Measurements from ENCODE around the gene TMEM106B. TPM values are rescaled to one million over a fixed set of nuclear protein-coding genes. Genes with fewer than 3 reads are reported as not detected.
"Not testable (repeated sequence)": the region's sequence is repeated elsewhere in the genome, so short reads cannot be mapped to it uniquely, and the experiment has no call there.

Gene TMEM106B
- total RNA-seq, 1 donor from 2014 or later: 19.4 TPM

DNA sequence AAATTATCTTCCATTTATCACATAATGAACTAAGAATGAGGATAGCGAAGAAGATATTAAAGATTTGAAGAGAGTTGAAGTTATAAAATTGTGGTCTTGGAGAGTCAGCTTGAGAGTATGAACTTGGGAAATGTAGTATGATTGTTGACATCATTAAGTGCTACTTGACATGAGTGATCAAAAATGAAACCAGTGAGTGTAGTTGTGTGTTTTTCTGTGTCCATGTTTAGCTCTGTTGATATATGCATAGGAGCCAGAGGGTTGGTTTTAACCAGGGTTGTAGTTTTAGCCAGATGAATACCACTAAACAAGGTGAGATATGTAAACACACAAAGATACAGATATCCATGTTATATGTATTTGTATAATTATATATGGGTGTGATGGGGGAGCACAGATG, 6.2 kb downstream of the TMEM106B start:
- Mint-ChIP-seq H3K27ac (ENCODE audit: unreplicated experiment) (no peak overlapping the region), H3K4me3 (ENCODE audit: unreplicated experiment) (no peak overlapping the region), H3K27me3 (ENCODE audit: unreplicated experiment) (no peaks in the 10 kb centered on the region), H3K9me3 (ENCODE audit: unreplicated experiment) (no peaks in the 10 kb centered on the region), H3K4me1 (ENCODE audit: low read depth, unreplicated experiment) (peaks cover 2% of the 10 kb centered on the region), H3K36me3 (ENCODE audit: unreplicated experiment) (no peaks in the 10 kb centered on the region)
- TF ChIP-seq, protein P1, sequence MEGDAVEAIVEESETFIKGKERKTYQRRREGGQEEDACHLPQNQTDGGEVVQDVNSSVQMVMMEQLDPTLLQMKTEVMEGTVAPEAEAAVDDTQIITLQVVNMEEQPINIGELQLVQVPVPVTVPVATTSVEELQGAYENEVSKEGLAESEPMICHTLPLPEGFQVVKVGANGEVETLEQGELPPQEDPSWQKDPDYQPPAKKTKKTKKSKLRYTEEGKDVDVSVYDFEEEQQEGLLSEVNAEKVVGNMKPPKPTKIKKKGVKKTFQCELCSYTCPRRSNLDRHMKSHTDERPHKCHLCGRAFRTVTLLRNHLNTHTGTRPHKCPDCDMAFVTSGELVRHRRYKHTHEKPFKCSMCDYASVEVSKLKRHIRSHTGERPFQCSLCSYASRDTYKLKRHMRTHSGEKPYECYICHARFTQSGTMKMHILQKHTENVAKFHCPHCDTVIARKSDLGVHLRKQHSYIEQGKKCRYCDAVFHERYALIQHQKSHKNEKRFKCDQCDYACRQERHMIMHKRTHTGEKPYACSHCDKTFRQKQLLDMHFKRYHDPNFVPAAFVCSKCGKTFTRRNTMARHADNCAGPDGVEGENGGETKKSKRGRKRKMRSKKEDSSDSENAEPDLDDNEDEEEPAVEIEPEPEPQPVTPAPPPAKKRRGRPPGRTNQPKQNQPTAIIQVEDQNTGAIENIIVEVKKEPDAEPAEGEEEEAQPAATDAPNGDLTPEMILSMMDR (IDR thresholded peaks at IDR 0.05; ENCODE audit: partially characterized antibody, unreplicated experiment): no peak
- DNase-seq: no peak

DNA sequence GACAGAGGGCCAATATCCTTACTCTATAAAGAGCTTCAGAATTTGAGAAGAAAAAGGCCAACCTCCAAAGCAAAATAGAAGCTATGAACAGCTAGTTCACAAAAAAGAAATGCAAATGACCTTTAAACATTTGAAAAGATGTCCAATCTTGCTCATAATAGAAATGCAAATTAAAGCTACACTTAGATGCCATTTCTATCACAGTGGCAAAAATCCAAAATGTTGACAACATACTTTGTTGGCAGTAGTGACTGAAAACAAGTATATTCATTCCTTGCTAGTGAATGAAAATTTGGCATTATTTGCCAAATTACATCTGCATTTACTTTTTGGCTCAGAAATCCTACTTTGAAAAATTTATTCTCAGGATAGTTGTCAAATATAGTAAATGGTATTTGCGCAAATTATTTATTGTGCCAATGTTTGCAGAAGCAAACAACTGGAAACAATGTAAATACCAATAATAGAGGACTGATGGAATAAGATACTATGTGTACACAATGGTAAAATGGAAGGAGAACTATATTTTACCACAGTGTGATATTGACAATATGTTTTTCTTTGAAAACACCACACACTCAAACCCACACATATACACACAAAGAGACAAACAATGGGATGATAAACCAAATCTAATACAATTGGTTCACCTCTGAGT, 9.4 kb downstream of the TMEM106B start:
- peaks cover 4% of the 10 kb centered on the region for H3K9me3 Mint-ChIP-seq (ENCODE audit: unreplicated experiment)
- DNase-seq: no peak
- H3K4me3 Mint-ChIP-seq (ENCODE audit: unreplicated experiment): no peak overlapping the region
- H3K27me3 Mint-ChIP-seq (ENCODE audit: unreplicated experiment): no peaks in the 10 kb centered on the region
- TF ChIP-seq, protein P1 (IDR thresholded peaks at IDR 0.05; ENCODE audit: partially characterized antibody, unreplicated experiment): no peak
- no peak overlapping the region for H3K27ac Mint-ChIP-seq (ENCODE audit: unreplicated experiment)
- peaks cover 2% of the 10 kb centered on the region for H3K36me3 Mint-ChIP-seq (ENCODE audit: unreplicated experiment)
- H3K4me1 Mint-ChIP-seq (ENCODE audit: low read depth, unreplicated experiment): no peaks in the 10 kb centered on the region

DNA sequence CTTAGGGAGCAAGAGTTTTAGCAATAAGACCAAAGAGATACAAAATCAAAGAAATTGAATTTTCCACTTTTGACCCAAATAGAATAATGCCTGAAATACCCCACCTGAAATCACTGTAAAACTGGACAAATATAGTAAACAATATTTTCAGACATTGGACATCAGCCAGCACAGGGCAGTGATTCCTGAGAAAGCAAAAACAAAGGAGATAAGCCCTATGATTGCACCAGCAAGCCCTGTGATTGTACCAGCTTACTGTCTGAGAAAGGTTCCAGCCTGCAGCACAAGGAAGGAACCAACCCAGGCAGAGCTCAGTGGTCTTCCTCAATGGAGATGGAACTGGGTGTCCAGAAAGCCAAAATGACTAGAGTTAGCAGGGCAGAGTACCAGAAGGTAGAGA, 10.3 kb downstream of the TMEM106B start:
- Mint-ChIP-seq H3K9me3 (ENCODE audit: unreplicated experiment) (peaks cover 8% of the 10 kb centered on the region), H3K4me3 (ENCODE audit: unreplicated experiment) (no peak overlapping the region), H3K4me1 (ENCODE audit: low read depth, unreplicated experiment) (no peaks in the 10 kb centered on the region), H3K27me3 (ENCODE audit: unreplicated experiment) (peaks cover 2% of the 10 kb centered on the region), H3K27ac (ENCODE audit: unreplicated experiment) (no peak overlapping the region), H3K36me3 (ENCODE audit: unreplicated experiment) (peaks cover 10% of the 10 kb centered on the region)
- DNase-seq: no peak
- TF ChIP-seq, protein P1 (IDR thresholded peaks at IDR 0.05; ENCODE audit: partially characterized antibody, unreplicated experiment): no peak

- TF ChIP-seq, protein P1 (IDR thresholded peaks at IDR 0.05; ENCODE audit: partially characterized antibody, unreplicated experiment): no peak
- no peak overlapping the region for H3K4me3 Mint-ChIP-seq (ENCODE audit: unreplicated experiment)
- peaks cover 2% of the 10 kb centered on the region for H3K27me3 Mint-ChIP-seq (ENCODE audit: unreplicated experiment)
- H3K4me1 Mint-ChIP-seq (ENCODE audit: low read depth, unreplicated experiment): no peaks in the 10 kb centered on the region
- peaks cover 12% of the 10 kb centered on the region for H3K36me3 Mint-ChIP-seq (ENCODE audit: unreplicated experiment)
- no peak overlapping the region for H3K27ac Mint-ChIP-seq (ENCODE audit: unreplicated experiment)
- DNase-seq: no peak
- H3K9me3 Mint-ChIP-seq (ENCODE audit: unreplicated experiment): peaks cover 8% of the 10 kb centered on the region
Measured at GRCh38 chr7:12222889-12223579, 11.9 kb downstream of the TMEM106B start.

DNA sequence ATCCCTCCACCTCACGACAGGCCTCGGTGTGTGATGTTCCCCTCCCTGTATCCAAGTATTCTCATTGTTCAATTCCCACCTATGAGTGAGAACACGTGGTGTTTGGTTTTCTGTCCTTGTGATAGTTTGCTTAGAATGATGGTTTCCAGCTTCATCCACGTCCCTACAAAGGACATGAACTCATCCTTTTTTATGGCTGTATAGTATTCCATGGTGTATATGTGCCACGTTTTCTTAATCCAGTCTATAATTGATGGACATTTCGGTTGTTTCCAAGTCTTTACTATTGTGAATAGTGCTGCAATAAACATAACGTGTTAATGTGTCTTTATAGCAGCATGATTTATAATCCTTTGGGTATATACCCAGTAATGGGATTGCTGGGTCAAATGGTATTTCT, 13.9 kb downstream of the TMEM106B start:
- not testable (repeated sequence) for H3K4me1 Mint-ChIP-seq (ENCODE audit: low read depth, unreplicated experiment); H3K9me3 Mint-ChIP-seq (ENCODE audit: unreplicated experiment); H3K27me3 Mint-ChIP-seq (ENCODE audit: unreplicated experiment); DNase-seq; H3K4me3 Mint-ChIP-seq (ENCODE audit: unreplicated experiment); H3K27ac Mint-ChIP-seq (ENCODE audit: unreplicated experiment)
- H3K36me3 Mint-ChIP-seq (ENCODE audit: unreplicated experiment): peaks cover 12% of the 10 kb centered on the region
